Measurements from ENCODE around the gene XPC. TPM values are rescaled to one million over a fixed set of nuclear protein-coding genes. Genes with fewer than 3 reads are reported as not detected.
A peak's percentile ranks its signal among the peaks of the same experiment; 100 is the strongest.
"Not testable (repeated sequence)": the region's sequence is repeated elsewhere in the genome, so short reads cannot be mapped to it uniquely, and the experiment has no call there.

The XPC gene
- total RNA-seq, 1 donor from 2014 or later: 10.4 TPM

DNA sequence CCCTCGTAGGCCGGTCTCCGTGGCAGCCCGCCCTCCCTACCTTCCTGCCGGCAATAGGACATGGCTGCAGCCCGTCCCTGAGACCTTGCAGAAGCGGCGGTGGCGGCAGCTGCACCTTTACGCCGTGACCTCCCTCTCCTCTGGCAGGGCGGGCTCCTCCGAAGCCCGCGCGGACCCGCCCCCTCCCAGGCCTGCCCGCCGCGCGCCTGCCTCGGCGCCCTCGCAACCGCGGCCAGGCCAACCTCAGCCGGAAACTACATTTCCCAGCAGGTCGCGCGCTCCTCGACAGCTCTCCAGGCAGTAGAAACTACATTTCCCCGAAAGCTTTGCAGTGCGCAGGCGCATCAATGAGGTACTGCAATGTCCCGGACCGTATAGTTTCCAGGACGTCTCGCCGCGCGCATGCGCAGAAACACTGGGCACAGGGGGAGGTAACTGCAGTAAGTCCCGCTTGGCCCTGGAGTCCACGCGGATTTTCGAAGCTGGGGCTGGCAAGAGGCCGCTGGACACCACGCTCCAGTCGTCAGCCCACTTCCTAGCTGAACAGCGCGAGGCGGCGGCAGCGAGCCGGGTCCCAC, 53.7 kb downstream of the XPC start, which contains the start of the genes CHCHD4 and TMEM43:
TSS of gene CHCHD4 (minus strand) at position 256 of the 578 bp plus-strand sequence. CDS start at position 62, 194 bp downstream.
TSS of gene TMEM43 (plus strand) at position 438 of the 578 bp plus-strand sequence. CDS start 142 bp downstream, outside the sequence.
- intact Hi-C loops (cut with micrococcal nuclease): no loop called here
- peak; percentile 100 for DNase-seq
- Histone ChIP-seq H3K4me1 (peaks cover 56% of the 10 kb centered on the region), H3K4me3 (peak within 1 kb of the TSS; percentile 75), H3K27me3 (ENCODE audit: low read depth) (no peaks in the 10 kb centered on the region), H3K27ac (replicated peaks) (peak within 1 kb of the TSS; percentile 90), H3K36me3 (peaks cover 41% of the 10 kb centered on the region), H3K9me3 (replicated peaks) (no peaks in the 10 kb centered on the region)
- TF ChIP-seq, protein P1, sequence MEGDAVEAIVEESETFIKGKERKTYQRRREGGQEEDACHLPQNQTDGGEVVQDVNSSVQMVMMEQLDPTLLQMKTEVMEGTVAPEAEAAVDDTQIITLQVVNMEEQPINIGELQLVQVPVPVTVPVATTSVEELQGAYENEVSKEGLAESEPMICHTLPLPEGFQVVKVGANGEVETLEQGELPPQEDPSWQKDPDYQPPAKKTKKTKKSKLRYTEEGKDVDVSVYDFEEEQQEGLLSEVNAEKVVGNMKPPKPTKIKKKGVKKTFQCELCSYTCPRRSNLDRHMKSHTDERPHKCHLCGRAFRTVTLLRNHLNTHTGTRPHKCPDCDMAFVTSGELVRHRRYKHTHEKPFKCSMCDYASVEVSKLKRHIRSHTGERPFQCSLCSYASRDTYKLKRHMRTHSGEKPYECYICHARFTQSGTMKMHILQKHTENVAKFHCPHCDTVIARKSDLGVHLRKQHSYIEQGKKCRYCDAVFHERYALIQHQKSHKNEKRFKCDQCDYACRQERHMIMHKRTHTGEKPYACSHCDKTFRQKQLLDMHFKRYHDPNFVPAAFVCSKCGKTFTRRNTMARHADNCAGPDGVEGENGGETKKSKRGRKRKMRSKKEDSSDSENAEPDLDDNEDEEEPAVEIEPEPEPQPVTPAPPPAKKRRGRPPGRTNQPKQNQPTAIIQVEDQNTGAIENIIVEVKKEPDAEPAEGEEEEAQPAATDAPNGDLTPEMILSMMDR (IDR thresholded peaks at IDR 0.05; ENCODE audit: borderline replicate concordance): no peak

DNA sequence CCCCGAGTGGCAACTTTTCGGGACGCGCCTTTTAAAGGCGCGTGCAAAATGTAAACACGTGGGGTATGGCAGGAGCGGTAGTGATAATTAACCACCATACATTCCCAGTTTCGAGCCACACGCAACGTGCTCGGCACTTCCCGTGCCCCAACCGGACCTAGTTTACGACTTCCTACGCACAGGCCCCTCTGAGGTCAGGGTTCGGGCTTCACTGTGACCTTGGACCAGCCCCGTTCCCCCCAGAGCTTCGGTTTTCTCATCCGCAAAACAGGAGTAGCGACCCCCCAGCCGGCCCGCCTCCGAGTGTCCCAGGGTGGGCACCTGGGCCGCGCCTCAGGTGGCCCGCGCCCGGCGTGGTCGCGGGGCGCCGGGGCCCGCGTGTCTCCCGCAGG, 54.2 kb downstream of the XPC start:
- intact Hi-C loops (cut with micrococcal nuclease): no loop called here
- peak; percentile 68 for DNase-seq
- Histone ChIP-seq H3K27me3 (ENCODE audit: low read depth) (no peaks in the 10 kb centered on the region), H3K36me3 (peaks cover 36% of the 10 kb centered on the region), H3K4me3 (peak overlapping the region; percentile 75), H3K9me3 (replicated peaks) (no peaks in the 10 kb centered on the region), H3K4me1 (peaks cover 59% of the 10 kb centered on the region), H3K27ac (replicated peaks) (peak overlapping the region; percentile 90)
- TF ChIP-seq, protein P1 (IDR thresholded peaks at IDR 0.05; ENCODE audit: borderline replicate concordance): no peak

DNA sequence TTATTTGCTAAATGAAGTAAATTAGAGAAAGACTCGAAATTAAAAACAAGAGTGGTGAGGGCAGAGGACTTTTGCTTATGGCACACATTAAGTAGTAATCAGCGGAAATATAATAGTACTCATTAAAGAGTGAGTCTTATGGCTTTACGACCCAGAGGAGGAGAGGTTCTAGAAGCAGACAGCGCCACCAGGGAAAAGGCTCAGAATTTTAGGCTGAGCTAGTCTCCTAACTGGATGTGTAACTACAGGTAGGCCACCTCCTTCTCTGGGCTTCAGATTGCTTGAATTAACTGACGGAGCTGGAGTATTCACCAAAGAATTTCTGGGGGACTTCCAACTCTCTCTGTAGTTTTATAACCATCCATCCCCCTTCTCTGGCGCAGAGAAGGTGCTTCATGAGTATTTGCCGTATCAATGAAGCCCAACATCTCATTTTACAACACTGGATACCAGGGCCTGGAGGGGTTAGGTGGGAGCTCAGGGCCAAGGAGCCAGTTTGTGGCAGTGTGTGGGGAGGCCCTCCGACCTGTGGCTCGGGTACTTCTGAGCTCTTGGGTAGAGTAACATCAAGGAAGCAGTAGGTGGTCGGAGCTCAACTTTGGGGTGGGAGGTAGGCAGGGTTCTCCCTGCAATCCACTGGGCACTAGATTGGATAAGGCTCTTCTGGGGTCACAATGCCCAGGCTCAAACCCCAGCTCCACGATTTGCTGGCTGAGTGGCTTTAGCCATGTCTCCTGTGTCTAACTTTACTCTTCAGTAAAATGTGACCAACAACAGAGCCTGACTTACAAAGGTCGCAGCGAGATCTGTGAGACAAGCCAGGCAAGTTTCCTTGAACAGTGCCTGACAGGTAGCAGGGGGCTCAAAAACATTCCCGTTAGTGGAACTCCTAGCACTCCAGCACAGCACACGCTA, 54.8 kb downstream of the XPC start:
- intact Hi-C loops (cut with micrococcal nuclease): no loop called here
- Histone ChIP-seq H3K4me1 (peaks cover 66% of the 10 kb centered on the region), H3K4me3 (peak overlapping the region; percentile 75), H3K27me3 (ENCODE audit: low read depth) (no peaks in the 10 kb centered on the region), H3K36me3 (peaks cover 29% of the 10 kb centered on the region), H3K9me3 (replicated peaks) (no peaks in the 10 kb centered on the region), H3K27ac (replicated peaks) (peak overlapping the region; percentile 90)
- DNase-seq: no peak
- TF ChIP-seq, protein P1 (IDR thresholded peaks at IDR 0.05; ENCODE audit: borderline replicate concordance): no peak

DNA sequence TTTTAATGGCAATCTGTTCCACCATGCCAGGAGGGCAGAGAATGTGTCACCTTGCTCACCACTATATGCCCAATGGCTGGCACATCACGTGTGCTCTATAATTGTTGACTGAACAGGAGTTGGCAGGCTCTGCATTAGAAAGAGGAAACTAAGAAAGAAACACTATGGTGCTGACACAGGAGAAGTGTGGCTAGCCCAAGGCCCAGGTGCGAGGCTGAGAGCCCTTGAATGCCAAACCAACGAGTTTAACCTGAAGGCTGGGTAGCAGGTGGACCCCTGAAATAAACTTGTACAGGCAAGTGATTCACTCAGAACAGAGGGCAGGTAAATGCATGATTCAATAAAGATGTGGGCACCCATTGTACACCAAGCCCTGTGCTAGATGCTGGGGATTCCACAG, 56.1 kb downstream of the XPC start:
- no peak for DNase-seq
- TF ChIP-seq, protein P1 (IDR thresholded peaks at IDR 0.05; ENCODE audit: borderline replicate concordance): no peak
- Histone ChIP-seq H3K27ac (replicated peaks) (no peak overlapping the region), H3K4me3 (no peak overlapping the region), H3K36me3 (peaks cover 19% of the 10 kb centered on the region), H3K9me3 (replicated peaks) (no peaks in the 10 kb centered on the region), H3K27me3 (ENCODE audit: low read depth) (no peaks in the 10 kb centered on the region), H3K4me1 (peaks cover 67% of the 10 kb centered on the region)
- intact Hi-C loops (cut with micrococcal nuclease): no loop called here

DNA sequence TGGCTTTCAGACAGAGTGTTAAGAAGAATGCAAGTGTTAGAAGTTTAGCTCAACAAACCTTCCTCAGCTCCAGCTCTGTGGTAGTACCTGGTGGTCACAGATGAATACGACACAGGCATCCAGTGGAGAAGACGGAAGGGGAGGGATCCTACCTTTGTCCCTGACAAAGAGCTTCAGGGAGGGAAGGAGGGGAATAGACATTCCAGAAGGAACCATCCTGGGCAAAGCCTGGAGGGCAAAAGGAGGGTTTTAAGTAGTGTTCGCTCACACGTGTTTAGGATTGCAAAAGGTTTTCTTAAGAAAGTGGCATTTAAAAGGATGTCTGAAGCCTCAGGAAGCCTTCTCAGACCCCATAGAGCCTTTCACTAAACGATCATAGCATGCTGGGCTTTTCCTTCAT, 56.5 kb downstream of the XPC start:
- Histone ChIP-seq H3K27me3 (ENCODE audit: low read depth) (no peaks in the 10 kb centered on the region), H3K4me1 (peaks cover 63% of the 10 kb centered on the region), H3K36me3 (peaks cover 19% of the 10 kb centered on the region), H3K4me3 (no peak overlapping the region), H3K9me3 (replicated peaks) (no peaks in the 10 kb centered on the region), H3K27ac (replicated peaks) (no peak overlapping the region)
- intact Hi-C loops (cut with micrococcal nuclease): no loop called here
- no peak for DNase-seq
- TF ChIP-seq, protein P1 (IDR thresholded peaks at IDR 0.05; ENCODE audit: borderline replicate concordance): no peak

DNA sequence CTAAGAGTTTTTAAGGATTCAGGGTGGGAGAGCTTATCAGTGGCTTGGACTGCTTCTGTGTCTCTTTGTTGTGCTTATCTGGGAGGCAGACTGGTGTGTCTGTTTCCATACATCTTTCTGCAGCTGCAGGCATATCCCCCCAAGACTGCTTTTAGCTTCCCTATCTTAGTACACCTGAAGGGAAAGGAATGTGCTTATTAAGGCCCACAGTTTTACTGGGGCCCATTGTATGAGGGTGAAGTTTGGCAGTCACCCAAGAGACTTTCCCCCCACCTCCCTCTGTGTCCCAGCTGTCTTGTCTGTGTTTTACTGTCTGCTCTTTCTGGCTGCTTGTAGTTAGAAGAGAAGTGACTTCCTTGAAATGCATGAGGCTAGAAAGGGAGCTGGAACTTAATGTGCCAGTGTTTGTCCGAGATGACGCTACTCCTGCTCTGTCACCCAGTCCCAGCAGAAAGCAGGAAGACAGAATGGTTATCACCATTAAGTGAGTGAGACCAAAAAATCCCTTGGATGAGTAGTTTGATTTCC, 57.4 kb downstream of the XPC start:
- H3K4me3 ChIP-seq; H3K27me3 ChIP-seq (ENCODE audit: low read depth); H3K27ac ChIP-seq (replicated peaks); H3K9me3 ChIP-seq (replicated peaks); DNase-seq; intact Hi-C loops (cut with micrococcal nuclease): not testable (repeated sequence)
- peaks cover 25% of the 10 kb centered on the region for H3K36me3 ChIP-seq
- H3K4me1 ChIP-seq: peaks cover 54% of the 10 kb centered on the region
